GM21786 (cell line): ENCODE data around the gene KLHL13.
A peak's percentile ranks its signal among the peaks of the same experiment; 100 is the strongest.
"Not testable (repeated sequence)": the region's sequence is repeated elsewhere in the genome, so short reads cannot be mapped to it uniquely, and the experiment has no call there.

Experiments
- ATAC-seq: cut with Tn5 transposase; IDR thresholded peaks from one replicate; pipeline ENCODE4 v1.9.1; 2021; ENCODE audit not compliant: unreplicated experiment

Gene KLHL13

DNA sequence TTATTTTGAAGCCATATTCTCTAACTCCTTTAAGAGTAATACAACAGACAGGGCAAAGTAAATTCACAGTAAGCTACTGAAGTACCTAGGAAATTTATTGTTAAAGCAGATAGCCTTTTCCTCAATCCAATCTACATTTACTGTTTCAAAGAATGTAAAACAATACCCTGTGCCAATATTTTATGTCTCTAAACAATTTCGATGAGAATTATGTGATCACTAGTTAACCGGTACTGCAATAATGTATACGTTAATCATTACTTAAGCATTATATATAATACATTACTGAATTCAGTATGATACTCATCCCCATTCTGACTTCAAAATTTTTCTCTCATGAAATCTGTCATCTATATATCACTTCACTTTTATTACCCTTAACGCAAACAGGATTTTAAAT is 28.5 kb downstream of the KLHL13 start:
- ATAC-seq, result no peak

DNA sequence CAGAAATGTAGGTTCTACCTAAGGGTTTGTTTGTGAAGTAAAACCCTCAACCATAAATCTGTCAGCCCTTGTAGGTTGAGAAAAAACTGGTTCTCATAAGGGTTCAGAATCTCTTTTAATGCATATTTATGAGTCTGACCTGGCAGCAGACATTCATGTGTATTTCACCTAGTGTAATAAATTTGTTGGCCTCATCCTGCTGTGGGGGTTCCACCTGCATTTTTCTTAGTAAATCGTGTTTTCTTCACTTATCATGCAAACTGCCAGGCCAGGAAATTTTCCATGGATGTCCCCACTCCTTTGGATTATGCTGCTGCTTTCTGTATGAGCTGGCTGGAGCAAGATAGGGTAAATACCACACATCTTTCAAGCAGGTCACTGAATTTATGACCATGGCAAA is 42.4 kb downstream of the KLHL13 start:
- no peak for ATAC-seq

DNA sequence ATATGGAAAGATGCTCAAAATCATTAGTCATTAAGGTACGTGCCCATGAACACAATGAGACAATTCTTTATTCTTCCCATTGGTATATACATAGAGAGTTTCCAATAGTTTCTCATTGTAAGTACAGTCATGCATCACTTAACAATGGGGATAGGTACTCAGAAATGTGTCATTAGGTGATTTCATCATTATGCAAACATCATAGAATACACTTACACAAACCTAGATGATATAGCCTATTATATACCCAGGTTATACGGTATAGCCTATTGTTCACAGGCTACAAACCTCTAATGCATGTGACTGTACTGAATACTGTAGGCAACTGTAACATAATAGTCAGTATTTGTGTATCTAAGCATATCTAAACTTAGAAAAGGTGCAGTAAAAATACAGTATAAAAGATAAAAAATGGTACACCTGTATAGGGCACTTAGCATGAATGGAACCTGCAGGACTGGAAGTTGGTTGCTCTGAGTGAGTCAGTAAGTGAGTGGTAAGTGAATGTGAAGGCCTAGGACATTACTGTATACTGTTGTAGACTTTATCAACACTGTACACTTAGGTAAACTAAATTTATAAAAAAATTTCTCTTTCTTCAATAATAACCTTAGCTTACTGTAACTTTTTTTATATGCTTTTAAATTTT is 49.6 kb downstream of the KLHL13 start:
- ATAC-seq, result no peak

DNA sequence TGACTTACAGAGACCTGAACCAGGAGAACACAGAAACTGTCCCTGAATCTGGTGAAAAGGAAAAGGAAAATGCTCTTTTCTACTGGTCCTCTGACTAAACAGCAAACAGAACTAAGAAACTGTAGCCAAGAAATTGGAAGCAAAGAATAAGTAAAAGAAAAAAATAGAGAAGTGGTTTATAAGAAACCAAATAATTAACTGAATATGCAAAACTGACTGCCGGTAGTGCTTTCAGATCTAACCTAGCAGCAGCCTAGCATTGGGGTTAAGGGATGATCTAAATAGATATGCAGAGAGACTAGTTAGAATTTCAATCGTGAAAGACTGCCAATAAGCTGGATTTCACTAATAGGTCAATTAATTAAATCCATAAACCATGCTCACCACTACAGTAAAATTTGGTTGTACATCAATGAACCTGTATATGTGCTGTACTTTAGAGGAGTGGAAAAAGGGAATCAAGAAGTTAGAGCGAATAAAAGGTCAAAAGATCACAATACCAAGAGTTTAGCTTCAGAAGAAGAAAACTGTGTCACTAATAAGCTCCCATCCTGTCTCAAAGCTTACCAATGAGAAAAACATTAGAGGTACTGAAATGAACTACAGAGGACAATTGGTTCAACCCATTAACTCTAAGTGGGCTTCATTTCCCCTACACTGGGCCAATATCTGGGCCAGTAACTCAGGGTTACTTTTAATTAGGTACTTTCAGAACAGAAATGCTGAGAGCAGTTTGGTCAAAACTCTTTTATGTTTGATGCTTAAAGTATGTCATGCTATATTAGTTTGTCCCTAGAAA is 53.6 kb downstream of the KLHL13 start:
- peak; percentile 72 for ATAC-seq

DNA sequence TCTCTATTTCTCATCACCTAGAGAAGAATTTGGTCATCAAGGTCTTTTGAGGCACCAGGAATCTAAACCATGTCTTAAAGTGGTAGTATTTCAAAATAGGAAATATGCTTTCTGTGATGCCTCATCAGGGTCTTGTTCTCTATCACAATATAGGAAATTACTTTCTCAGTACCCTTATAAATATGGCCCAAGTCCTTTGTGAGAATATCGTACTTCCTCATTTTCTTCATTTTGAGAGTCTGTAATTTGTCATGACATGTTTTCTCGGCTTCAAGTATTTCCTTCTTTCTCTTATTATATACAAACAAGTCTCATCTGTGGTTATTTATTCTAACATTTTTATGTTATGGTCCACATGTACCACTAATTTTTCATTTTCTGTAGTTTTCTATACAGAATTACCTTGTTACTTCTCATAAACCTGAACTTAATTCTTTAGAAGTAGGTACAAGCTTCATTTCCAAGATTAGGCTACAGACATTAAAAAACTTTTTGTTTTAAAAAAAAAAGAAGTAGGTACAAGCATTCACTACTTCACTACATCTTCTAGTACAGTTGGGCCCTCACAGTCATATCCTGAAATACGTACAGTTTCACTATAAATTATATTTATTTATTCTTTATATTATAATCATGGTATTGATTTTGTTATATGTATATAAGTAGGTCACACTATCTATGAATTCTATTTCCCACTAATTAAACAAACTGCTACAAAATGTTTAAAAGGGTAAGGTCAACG is 54.4 kb downstream of the KLHL13 start:
- peak; percentile 39 for ATAC-seq

DNA sequence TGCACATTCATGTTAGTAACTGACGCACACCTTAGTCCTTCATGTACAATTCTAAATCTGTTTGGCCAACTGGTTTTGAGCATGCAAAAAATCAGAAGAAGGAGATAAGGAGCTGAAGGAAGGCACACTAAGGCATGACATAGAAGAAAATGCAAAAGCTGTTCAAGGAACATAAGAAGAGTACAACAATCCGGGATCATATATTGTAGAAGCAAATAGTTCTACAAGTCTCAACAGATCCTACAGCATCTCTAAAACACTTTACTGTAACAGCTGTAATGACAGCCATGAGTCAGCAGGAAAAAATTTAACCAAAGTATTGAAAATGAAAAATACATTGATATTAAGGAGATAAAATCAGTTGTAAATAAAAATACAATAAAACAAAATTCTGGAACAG is 57.7 kb downstream of the KLHL13 start:
- ATAC-seq, result no peak

DNA sequence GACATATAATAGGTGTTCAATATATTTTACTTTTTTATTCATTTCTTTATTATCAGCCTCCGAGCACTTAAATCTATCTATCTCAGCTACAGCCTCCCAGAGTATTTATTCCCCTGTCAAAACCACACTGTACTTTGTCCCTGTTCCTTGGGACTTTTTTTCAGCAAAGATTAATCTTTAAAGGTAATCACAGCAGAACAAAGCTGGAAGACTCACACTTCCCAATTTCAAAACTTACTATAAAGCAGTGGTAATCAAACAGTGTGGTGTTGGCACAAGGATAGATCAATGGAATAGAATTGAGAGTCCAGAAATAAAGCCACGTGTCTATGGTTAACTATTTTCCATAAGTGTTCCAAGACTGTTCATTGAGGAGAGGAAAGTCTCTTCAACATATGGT is 59.7 kb downstream of the KLHL13 start:
- no peak for ATAC-seq

DNA sequence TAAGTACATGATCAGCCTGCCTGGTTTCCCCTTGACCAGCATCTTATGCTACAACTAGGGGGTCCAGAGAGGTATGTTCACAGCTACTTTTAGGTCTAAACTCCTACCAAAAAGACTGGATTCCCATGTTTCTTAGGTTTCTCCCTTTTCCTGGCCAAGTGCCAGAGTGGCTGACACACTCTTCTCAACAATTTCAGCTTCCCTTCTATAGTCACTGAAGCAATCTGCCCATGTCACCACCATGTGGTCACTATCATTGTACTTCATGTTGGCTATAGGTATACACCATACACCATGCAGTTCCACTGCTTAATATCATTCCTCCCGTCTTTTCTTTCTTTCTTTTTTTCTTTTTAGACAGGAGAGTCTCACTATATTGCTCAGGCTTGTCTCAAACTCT is 66.9 kb downstream of the KLHL13 start:
- no peak for ATAC-seq

DNA sequence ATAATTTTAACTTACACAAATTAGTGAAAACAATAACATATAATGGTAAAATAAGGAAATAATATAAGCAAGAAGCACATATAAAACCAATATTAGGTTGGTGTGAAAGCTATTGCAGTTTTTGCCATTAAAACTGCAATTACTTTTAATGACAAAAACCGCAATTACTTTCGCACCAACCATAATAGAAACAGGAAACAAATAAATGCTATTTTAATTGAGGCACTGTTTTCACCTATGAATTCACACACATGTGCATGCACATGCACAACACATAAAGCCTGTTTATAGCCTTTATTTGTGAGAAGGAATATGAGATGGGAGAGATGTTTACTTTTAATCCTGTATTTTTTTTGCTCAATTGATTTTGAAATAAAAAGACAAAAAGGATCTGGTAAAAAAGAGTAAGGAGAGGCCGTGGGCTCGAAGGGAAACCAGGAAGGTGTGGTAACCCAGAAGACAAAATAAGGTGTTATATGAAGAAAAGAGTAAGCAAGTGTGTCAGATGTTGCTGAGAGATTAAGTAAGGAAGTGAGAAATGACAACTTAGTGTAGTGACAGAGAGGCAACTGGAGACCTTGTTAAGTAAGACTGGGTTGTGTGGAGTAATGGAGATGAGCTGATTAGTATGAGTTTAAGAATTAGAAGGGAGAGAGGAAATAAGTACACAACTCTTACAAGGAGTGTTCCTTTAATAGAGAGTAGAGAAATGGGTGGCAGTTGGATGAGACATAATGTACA is 69.0 kb downstream of the KLHL13 start:
- no peak for ATAC-seq

DNA sequence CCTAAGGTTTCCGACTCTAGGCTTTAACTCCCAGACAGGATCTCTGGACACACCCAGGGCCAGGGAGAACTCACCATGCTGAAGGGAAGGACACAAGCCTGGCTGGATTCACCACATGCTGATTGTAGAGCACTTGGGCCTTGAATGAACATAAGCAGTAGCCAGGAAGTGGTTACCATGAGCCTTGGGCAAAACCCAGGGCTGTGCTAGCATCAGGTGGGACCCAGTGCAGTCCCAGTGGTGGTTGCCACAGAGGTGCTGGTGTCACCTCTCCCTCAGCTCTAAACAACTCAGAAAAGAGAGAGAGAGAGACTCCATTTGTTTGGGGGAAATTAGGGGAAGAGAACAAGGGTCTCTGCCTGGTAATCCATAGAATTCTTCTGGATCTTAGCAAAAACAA is 77.0 kb downstream of the KLHL13 start:
- no peak for ATAC-seq

DNA sequence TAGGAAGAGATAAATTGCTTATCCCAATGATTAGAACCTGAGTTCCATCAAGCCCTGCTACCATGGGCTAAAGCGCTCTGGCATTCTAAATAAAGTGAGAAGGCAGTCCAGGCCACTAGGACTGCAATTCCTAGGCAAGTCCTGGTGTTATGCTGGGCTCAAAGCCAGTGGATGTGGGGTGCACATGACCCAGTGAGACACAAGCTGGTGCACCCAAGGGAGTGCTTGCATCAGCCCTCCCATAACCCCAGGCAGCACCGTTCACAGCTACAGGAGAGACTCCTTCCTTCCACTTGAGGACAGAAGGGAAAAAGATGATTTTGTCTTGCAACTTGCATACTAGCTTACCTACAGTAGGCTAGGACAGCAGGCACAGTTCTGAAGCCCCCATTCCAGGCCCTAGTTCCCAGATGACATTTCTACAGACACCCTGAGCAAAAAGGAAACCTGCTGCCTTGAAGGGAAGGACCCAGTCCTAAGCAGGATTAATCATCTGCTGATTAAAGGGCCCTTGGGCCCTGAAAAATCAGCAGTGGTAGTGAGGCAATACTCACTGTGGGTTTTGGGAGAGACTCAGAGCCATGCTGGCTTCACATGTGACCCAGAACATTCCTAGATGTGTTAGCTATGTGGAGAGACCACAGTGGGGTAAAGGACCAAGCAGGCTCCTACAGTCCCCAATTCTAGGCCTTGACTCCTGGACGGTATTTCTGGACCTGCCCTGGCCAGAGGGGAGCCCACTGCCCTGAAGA is 77.8 kb downstream of the KLHL13 start:
- ATAC-seq, result no peak

DNA sequence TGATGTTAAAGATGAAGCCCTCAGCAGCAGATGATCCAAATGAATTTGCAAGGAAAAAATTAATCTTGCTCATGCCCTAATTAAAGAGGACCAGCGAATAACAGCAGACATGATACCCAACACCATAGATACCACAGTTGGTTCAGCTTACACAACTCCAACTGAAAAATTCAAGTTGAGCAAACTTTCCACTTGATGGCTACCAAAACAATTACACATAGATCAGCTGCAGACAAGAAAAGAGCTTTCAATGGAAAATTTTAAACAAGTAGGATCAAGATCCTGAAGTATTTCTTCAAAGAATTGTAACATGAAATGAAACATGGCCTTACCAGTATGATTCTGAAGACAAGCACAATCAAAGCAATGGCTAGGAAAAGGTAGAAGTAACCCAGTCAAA is 90.0 kb downstream of the KLHL13 start:
- no peak for ATAC-seq

DNA sequence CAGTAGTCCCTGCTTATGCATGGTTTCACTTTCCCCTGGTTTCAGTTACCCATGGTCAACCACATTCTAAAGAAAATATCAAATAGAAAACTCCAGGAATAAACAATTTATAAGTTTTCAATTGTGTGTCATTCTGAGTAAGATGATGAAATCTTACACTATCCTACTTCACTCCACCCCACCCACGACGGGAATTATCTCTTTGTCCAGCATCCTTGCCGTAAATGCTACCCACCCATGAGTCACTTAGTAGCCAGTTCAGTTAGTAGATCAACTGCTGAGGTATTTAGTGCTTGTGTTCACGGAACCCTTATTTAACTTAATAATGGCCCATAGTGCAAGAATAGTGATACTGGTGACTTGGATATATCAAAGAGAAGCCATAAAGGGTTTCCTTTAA is 91.4 kb downstream of the KLHL13 start:
- ATAC-seq, result no peak

DNA sequence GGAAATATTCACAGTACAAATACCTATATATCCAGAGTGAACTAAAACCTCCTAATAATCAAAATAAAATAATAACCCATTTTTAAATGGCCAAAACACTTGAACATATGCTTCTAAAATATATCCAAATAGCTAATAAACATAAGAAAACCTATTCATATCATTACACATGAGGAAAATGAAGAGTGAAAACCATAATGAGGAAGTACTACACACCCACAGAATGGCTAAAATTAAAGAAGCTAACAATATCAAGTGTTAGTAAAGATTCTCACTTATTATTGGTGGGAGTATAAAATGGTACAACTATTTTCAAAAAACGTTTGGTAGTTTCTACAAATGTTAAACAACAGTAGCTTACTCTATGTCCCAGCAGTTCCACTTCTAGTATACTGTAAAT is 92.1 kb downstream of the KLHL13 start:
- no peak for ATAC-seq

DNA sequence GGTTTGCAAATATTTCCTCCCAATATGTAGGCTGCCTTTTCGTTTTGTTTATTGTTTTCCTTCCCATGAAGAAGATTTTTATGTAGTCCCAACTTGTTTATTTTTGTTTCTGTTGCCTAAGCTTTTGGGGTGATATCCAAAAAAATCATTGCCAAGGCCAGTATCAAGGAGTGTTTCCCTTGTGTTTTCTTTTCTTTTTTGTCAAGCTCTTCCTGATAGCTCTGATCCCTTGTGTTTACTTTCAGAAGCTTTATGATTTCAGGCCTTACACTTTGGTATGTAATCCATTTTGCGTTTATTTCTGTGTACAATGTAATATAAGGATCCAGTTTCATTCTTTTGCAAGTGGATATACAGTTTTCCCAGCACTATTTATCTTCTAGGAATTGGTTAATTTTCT is 93.9 kb downstream of the KLHL13 start:
- no peak for ATAC-seq

DNA sequence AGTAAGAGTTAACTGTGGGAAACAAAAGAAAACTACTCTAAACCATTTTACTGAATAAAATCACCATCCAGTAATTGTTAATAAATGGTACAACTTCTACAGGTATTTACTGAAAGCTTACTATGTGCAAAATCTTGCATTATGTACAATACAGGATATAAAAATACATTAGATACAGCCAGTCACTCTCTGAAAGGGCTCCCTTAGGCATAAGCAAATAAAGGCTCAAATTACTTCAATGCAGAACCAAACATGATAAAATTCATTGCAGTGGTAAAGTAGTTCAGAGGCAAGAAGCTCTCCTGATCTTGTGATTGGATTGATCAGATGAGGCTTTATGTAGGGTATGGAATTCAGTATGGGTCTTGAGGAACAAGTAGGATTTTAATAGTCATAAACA is 100.2 kb downstream of the KLHL13 start:
- no peak for ATAC-seq

DNA sequence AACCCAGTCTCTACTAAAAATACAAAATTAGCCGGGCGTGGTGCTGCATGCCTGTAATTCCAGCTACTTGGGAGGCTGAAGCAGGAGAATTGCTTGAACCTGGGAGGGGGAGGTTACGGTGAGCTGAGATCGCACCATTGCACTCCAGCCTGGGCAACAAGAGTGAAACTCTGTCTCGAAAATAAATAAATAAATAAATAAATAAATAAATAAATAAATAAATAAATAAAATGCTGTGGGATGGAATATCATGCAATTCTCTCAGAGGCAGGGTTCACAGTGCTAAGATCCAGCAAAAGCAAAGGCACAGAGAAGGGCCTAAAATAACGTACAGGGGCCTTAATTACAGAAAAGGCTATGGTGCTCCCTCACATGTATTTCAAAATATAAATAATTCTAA is 114.2 kb downstream of the KLHL13 start:
- ATAC-seq, result not testable (repeated sequence)

DNA sequence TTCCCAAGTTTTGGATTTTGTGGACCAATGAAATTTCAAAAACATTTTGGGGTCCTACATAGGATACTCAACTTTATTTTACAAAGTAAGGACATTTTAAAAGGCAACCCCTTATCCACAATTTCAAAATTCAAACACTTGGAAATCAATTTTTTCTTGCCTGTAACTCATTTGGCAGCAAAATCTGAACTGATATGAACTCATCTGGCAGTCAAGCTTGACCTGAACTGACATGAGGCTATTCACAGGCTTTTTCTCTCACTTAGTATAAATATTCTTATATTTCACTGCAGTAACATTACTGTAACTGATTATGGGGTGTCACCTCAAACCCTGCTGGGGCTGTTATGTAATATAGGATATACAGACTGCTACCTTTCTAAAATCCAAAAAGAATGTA is 116.1 kb downstream of the KLHL13 start:
- ATAC-seq, result no peak

DNA sequence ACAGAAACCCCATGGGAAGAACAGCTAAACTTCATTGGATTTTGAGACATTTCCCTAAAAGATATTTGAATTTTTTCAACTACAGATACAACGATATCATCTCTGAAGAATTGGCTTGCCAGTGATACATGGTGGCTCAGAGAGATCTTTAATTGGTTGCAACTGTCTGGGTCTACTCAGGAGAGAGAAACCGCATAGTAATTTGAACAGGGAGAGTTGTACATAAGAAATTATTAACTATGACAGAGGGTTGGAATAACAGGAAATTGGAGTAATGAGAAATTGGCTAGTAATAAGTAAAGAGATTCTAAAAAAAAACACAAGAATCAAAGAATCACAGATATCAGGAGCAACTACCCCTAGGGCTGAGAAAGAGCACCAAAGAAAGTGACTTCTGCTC is 118.4 kb downstream of the KLHL13 start:
- ATAC-seq, result no peak

DNA sequence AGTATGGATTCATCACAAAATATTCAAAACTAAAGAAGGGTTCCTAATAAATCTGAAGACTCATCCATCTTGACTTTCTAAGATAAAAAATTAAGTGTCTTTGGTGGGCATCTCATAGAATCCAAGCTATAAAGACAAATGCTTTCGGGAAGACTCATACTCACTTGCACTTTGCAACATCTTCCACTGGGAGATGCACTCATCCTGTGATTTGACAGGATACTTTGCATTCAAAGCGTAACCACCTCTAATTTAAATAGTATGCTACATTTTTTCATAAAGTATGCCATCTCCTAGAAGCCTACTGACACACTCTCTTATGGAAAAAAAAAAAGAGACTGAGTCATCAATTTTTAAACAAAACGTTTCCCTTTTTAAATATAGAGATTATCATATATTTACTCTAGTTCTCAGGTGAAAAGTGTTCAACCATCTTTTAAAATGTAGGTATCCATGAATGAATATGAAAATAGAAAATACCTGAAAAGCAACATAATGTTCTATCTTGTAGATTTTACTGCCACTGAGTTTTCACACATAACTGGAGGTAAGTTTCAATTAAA is 119.6 kb downstream of the KLHL13 start:
- no peak for ATAC-seq
